ENCODE measurements around the gene EXOC3L2.
A peak's percentile ranks its signal among the peaks of the same experiment; 100 is the strongest.

EXOC3L2 gene

GRCh38 chr19:45178262-45179071 lies 66.7 kb downstream of the EXOC3L2 start, which contains the start of gene BLOC1S3:
Gene BLOC1S3, plus strand, starts transcription at chr19:45178784. Its CDS starts 513 bp downstream, at chr19:45179297.
- Histone ChIP-seq H2AFZ (ENCODE audit: low read length) (peak within 1 kb of the TSS; percentile 94), H4K8ac (ENCODE audit: low read depth, low read length) (no peak within 1 kb of the TSS), H2BK5ac (ENCODE audit: low read length) (no peak within 1 kb of the TSS), H4K91ac (ENCODE audit: low read depth, low read length, poor library complexity) (no peak within 1 kb of the TSS), H3K27ac (replicated peaks; ENCODE audit: low read length) (no peak within 1 kb of the TSS), H3K27me3 (ENCODE audit: control insufficient read depth in 3 of 3, insufficient read depth in 3 of 3, low read depth in 1 of 3, low read length in 3 of 3) (no peaks in the 10 kb centered on the region), H3K18ac (ENCODE audit: low read length) (peak within 1 kb of the TSS; percentile 89), H3K9ac (ENCODE audit: low read depth, low read length, poor library complexity) (peak within 1 kb of the TSS; percentile 90), H3K9me3 (replicated peaks in 1 of 2; ENCODE audit: control insufficient read depth in 2 of 2, insufficient read depth in 1 of 2, low read depth in 1 of 2, low read length in 2 of 2) (no peaks in the 10 kb centered on the region), H2AK5ac (ENCODE audit: low read depth, low read length) (peak within 1 kb of the TSS; percentile 63), H3K4me2 (ENCODE audit: insufficient read depth, low read length, poor library complexity, severe bottlenecking) (peak within 1 kb of the TSS; percentile 82), H3K4me1 (ENCODE audit: control insufficient read depth in 2 of 2, insufficient read depth in 1 of 2, low read depth in 1 of 2, low read length in 2 of 2) (peaks cover 2 to 6% of the 10 kb centered on the region in 2 donors), H3K4ac (ENCODE audit: low read length) (no peak within 1 kb of the TSS), H2BK120ac (ENCODE audit: low read depth, low read length) (peak within 1 kb of the TSS; percentile 55), H2BK15ac (ENCODE audit: low read length) (no peak within 1 kb of the TSS), H3K4me3 (ENCODE audit: low read length in 2 of 2) (peak within 1 kb of the TSS; percentile 91 to 97), H3K36me3 (replicated peaks in 1 of 2; ENCODE audit: control insufficient read depth in 2 of 2, insufficient read depth in 2 of 2, low read length in 2 of 2) (peaks cover 0 to 5% of the 10 kb centered on the region in 2 donors), H3K79me1 (ENCODE audit: low read depth, low read length) (peaks cover 1% of the 10 kb centered on the region), H3K14ac (ENCODE audit: low read length) (peak within 1 kb of the TSS; percentile 61), H3K23ac (ENCODE audit: low read depth, low read length, poor library complexity) (peak within 1 kb of the TSS; percentile 87), H2BK12ac (ENCODE audit: low read length) (peak within 1 kb of the TSS; percentile 22)
- WGBS, 2 donors (ENCODE audit: extremely low coverage in 2 of 2, insufficient read length in 2 of 2, insufficient replicate concordance in 1 of 2), result no CpG with 5 or more reads among the region's 51 CpGs
- DNase-seq (ENCODE audit: low spot score), result peak; percentile 100

GRCh38 chr19:45177817-45178261 lies 67.4 kb downstream of the EXOC3L2 start, which contains the start of gene TRAPPC6A:
Gene TRAPPC6A, minus strand, starts transcription at chr19:45178237. Its CDS starts 19 bp downstream, at chr19:45178218.
- Histone ChIP-seq H2AFZ (ENCODE audit: low read length) (peak within 1 kb of the TSS; percentile 94), H2BK15ac (ENCODE audit: low read length) (no peak within 1 kb of the TSS), H3K79me1 (ENCODE audit: low read depth, low read length) (peaks cover 1% of the 10 kb centered on the region), H3K27me3 (ENCODE audit: control insufficient read depth in 3 of 3, insufficient read depth in 3 of 3, low read depth in 1 of 3, low read length in 3 of 3) (no peaks in the 10 kb centered on the region), H4K91ac (ENCODE audit: low read depth, low read length, poor library complexity) (no peak within 1 kb of the TSS), H3K4me2 (ENCODE audit: insufficient read depth, low read length, poor library complexity, severe bottlenecking) (peak within 1 kb of the TSS; percentile 82), H2BK5ac (ENCODE audit: low read length) (no peak within 1 kb of the TSS), H3K4ac (ENCODE audit: low read length) (no peak within 1 kb of the TSS), H3K27ac (replicated peaks; ENCODE audit: low read length) (no peak within 1 kb of the TSS), H2BK12ac (ENCODE audit: low read length) (no peak within 1 kb of the TSS), H3K4me1 (ENCODE audit: control insufficient read depth in 2 of 2, insufficient read depth in 1 of 2, low read depth in 1 of 2, low read length in 2 of 2) (peaks cover 2 to 6% of the 10 kb centered on the region in 2 donors), H3K36me3 (replicated peaks in 1 of 2; ENCODE audit: control insufficient read depth in 2 of 2, insufficient read depth in 2 of 2, low read length in 2 of 2) (peaks cover 0 to 5% of the 10 kb centered on the region in 2 donors), H3K9ac (ENCODE audit: low read depth, low read length, poor library complexity) (peak within 1 kb of the TSS; percentile 79), H3K14ac (ENCODE audit: low read length) (peak within 1 kb of the TSS; percentile 61), H3K23ac (ENCODE audit: low read depth, low read length, poor library complexity) (peak within 1 kb of the TSS; percentile 87), H2AK5ac (ENCODE audit: low read depth, low read length) (no peak within 1 kb of the TSS), H4K8ac (ENCODE audit: low read depth, low read length) (no peak within 1 kb of the TSS), H3K9me3 (replicated peaks in 1 of 2; ENCODE audit: control insufficient read depth in 2 of 2, insufficient read depth in 1 of 2, low read depth in 1 of 2, low read length in 2 of 2) (no peaks in the 10 kb centered on the region), H2BK120ac (ENCODE audit: low read depth, low read length) (peak within 1 kb of the TSS; percentile 55), H3K18ac (ENCODE audit: low read length) (peak within 1 kb of the TSS; percentile 89), H3K4me3 (ENCODE audit: low read length in 2 of 2) (peak within 1 kb of the TSS; percentile 91 to 97)
- no CpG with 5 or more reads among the region's 36 CpGs for WGBS, 2 donors (ENCODE audit: extremely low coverage in 2 of 2, insufficient read length in 2 of 2, insufficient replicate concordance in 1 of 2)
- no peak for DNase-seq (ENCODE audit: low spot score)

GRCh38 chr19:45175515-45176345 lies 69.5 kb downstream of the EXOC3L2 start:
- no CpG with 5 or more reads among the region's 10 CpGs for WGBS, 2 donors (ENCODE audit: extremely low coverage in 2 of 2, insufficient read length in 2 of 2, insufficient replicate concordance in 1 of 2)

More at GRCh38 chr19:45175515-45176345, 69.5 kb downstream of the EXOC3L2 start:
- Histone ChIP-seq H2BK12ac (ENCODE audit: low read length) (no peak overlapping the region), H3K27ac (replicated peaks; ENCODE audit: low read length) (no peak overlapping the region), H3K9ac (ENCODE audit: low read depth, low read length, poor library complexity) (no peak overlapping the region), H3K4ac (ENCODE audit: low read length) (no peak overlapping the region), H3K9me3 (replicated peaks in 1 of 2; ENCODE audit: control insufficient read depth in 2 of 2, insufficient read depth in 1 of 2, low read depth in 1 of 2, low read length in 2 of 2) (no peaks in the 10 kb centered on the region), H3K79me1 (ENCODE audit: low read depth, low read length) (peaks cover 4% of the 10 kb centered on the region), H2AFZ (ENCODE audit: low read length) (no peak overlapping the region), H2BK5ac (ENCODE audit: low read length) (no peak overlapping the region), H3K4me2 (ENCODE audit: insufficient read depth, low read length, poor library complexity, severe bottlenecking) (no peak overlapping the region), H2BK15ac (ENCODE audit: low read length) (no peak overlapping the region), H4K91ac (ENCODE audit: low read depth, low read length, poor library complexity) (no peak overlapping the region), H3K23ac (ENCODE audit: low read depth, low read length, poor library complexity) (no peak overlapping the region), H2AK5ac (ENCODE audit: low read depth, low read length) (no peak overlapping the region), H3K36me3 (replicated peaks in 1 of 2; ENCODE audit: control insufficient read depth in 2 of 2, insufficient read depth in 2 of 2, low read length in 2 of 2) (no peaks in the 10 kb centered on the region), H2BK120ac (ENCODE audit: low read depth, low read length) (no peak overlapping the region), H3K18ac (ENCODE audit: low read length) (no peak overlapping the region), H4K8ac (ENCODE audit: low read depth, low read length) (no peak overlapping the region), H3K14ac (ENCODE audit: low read length) (no peak overlapping the region), H3K4me3 (ENCODE audit: low read length in 2 of 2) (no peak overlapping the region), H3K27me3 (ENCODE audit: control insufficient read depth in 3 of 3, insufficient read depth in 3 of 3, low read depth in 1 of 3, low read length in 3 of 3) (no peaks in the 10 kb centered on the region), H3K4me1 (ENCODE audit: control insufficient read depth in 2 of 2, insufficient read depth in 1 of 2, low read depth in 1 of 2, low read length in 2 of 2) (peaks cover 4 to 13% of the 10 kb centered on the region in 2 donors)
- DNase-seq (ENCODE audit: low spot score), result no peak
